NCI-H524 treated with DMSO at 0.1 percent for 48 hours (cell line): ENCODE results near the gene TRIM40.
"Not testable (repeated sequence)": the region's sequence is repeated elsewhere in the genome, so short reads cannot be mapped to it uniquely, and the experiment has no call there.

Experiments used
- DNase-seq: peaks from one replicate; lab custom pipeline; 2025; lab: John Stamatoyannopoulos, UW

TRIM40 gene

DNA sequence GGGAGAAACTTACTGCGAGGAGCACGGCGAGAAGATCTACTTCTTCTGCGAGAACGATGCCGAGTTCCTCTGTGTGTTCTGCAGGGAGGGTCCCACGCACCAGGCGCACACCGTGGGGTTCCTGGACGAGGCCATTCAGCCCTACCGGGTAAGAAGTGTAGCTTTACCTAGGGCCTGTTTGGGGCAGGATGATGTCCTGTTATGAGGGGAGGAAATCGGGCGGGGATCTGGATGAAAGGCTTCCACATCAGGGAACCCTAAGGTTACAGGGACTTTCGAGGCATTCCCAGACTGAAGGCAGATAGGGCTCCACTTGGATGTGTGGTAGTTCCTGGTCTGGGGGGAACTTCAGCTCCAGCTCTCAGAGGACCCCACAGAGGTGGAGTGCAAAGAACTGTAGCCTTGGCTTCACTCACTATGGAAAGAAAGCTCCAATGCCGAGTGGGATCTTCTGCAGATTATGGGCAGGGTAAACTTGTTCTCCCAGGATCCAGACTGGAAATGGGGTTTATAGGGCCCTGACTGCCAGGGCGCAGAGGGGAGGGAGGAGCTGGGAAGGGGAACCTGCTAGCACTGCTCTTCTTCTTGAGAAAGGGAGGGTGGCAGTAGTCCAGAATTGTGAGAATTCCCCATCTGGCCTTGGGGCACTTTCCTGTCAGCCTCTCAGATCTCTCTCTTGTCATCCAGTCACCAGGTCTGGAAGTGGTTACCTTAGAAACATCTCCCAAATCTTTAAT is 28.1 kb downstream of the TRIM40 start:
- no peak for DNase-seq

DNA sequence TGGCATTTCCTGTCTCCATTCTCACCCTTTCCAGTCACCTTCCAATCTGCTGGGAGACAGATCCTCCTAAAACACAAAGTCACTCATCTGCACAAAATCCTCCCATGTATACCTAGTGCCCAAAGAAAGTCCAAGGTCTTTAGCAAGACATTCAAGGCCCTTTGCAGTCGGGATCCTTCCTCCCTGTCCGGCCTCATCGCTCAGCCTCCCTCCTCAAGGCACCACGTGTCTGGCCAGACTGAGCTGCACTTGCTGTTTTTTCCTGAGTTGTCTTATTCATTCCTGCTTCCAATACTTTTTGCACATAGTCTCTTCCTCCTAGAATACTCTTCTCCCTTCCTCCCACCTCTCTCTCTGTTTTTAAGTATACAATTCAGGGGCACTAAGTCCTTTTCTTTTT is 28.8 kb downstream of the TRIM40 start:
- DNase-seq: no peak

DNA sequence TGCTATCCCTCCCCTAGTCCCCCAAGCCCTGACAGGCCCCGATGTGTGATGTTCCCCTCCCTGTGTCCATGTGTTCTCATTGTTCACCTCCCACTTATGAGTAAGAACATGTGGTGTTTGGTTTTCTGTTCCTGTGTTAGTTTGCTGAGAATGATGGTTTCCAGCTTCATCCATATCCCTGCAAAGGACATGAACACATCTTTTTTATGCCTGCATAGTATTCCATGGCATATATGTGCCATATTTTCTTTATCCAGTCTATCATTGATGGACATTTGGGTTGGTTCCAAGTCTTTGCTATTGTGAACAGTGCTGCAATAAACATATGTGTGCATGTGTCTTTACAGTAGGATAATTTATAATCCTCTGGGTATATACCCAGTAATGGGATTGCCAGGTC is 29.3 kb downstream of the TRIM40 start:
- DNase-seq: not testable (repeated sequence)

DNA sequence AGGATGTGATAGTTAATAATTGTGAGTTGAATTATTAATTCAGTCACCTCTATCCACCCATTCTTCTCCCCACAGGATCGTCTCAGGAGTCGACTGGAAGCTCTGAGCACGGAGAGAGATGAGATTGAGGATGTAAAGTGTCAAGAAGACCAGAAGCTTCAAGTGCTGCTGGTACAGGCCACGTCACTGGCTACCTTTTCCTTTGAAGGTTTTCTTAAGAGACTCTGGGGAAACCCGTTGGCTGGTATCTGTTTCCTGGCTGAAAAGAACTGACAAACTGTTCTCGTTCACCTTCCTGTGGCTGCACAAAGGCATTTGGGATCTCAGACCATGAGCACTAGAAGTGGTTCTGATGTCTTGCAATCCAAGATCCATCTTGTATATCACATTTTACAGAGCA is 31.2 kb downstream of the TRIM40 start:
- DNase-seq: no peak

DNA sequence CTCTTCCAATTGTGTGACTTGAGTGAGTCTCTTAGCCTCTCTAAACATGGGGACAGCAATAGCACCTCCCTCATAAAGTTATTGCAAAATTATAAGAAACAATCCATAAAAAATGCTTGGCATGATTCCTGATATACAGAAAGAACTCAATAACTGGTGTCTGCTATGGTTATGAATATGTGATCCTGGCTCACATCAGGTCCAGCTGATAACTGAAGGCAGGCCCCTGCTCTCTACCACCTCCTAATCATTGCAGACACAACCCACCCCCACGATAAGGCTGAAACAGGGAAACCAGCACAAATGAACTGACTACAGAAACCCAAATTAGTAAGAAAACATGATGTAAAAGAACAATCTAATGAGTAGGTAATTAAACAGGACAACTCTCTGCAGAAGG is 32.8 kb downstream of the TRIM40 start:
- no peak for DNase-seq

DNA sequence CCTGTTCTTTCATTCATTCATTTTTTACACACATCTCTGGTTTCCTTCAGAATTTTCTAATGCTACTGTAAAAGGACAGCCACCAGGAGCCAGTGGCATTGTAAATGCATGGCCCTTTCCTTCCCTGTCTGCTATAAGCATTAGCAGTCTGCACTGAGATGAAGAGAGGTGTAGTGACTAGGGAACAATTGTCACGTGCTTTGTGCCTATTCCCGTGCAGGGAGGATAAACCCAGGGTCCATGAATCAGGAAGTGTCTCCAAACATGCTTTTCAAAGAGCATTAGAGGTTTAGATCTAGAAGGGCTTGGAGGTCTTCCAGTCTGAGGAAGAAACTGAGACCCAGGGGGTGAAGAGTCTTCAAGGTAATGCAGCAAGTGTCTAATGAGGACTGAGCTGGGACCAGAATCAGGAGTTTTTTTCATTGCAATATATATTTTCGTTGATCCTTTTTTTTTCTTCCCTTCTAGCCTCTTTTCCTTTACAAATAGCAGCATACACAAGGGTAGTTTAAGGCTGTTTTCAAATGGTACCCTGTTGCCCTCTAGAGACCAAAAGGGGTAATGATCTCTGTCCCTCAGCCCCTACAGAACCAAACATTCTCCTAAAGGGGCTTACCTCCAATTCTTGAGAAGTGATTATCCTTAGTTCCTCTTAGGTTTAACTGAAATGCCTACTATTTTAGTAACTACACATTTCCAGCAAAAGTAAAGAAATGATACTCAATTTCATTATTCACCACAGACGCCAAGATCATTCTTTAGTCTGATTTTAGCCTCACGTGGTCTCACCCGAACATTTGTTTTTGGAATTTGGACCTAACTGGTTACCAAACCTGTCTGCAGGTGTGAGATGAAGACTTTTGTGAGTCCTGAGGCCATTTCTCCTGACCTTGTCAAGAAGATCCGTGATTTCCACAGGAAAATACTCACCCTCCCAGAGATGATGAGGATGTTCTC is 34.0 kb downstream of the TRIM40 start:
- DNase-seq: no peak

DNA sequence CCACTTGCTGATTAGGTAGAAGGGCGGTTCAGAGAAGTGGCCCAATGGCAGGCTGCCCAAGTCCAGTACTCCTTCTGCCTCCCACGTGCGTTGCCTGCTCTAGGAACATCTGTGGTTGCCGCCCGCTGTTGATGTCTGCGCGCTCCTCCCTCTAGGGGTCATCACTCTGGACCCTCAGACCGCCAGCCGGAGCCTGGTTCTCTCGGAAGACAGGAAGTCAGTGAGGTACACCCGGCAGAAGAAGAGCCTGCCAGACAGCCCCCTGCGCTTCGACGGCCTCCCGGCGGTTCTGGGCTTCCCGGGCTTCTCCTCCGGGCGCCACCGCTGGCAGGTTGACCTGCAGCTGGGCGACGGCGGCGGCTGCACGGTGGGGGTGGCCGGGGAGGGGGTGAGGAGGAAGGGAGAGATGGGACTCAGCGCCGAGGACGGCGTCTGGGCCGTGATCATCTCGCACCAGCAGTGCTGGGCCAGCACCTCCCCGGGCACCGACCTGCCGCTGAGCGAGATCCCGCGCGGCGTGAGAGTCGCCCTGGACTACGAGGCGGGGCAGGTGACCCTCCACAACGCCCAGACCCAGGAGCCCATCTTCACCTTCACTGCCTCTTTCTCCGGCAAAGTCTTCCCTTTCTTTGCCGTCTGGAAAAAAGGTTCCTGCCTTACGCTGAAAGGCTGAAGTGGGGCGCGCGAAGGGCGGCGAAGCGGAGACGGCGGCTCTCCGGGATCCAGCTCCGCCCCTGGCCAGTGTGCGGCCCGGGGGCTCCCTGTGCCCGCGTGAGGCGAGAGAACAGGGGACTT is 35.9 kb downstream of the TRIM40 start:
- DNase-seq: peak; percentile 61

DNA sequence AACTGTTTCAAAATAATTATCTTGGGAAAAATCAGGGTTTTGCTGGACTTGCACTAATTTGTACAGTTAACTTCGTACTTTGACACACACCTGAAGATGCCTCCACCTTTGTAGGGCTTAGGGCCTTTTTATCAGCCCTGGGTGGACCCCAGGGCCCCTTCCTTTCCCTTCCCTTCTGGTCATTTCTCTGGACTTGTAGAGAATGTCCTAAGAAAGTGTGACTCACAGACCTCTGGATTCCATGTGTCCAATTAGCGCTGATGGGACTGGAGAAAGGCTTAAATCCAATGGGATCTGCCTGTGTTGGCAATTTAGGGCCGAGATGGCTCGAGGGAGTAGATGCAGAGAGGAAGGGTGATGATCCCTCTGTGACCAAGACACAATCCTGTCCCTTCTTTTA is 36.7 kb downstream of the TRIM40 start:
- DNase-seq: no peak

DNA sequence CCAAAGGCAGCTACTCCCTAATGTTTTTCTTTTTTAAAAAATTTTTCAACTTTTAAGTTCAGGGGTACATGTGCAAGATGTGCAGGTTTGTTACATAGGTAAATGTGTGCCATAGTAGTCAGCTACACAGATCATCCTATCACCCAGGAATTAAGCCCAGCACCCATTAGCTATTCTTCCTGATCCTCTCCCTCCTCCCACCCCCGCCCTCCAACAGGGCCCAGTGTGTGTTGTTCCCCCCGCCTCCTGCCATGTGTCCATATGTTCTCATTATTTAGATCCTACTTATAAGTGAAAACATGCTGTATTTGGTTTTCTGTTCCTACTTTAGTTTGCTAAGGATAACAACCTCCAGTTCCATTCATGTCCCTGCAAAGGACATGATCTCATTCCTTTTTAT is 39.8 kb downstream of the TRIM40 start:
- no peak for DNase-seq

DNA sequence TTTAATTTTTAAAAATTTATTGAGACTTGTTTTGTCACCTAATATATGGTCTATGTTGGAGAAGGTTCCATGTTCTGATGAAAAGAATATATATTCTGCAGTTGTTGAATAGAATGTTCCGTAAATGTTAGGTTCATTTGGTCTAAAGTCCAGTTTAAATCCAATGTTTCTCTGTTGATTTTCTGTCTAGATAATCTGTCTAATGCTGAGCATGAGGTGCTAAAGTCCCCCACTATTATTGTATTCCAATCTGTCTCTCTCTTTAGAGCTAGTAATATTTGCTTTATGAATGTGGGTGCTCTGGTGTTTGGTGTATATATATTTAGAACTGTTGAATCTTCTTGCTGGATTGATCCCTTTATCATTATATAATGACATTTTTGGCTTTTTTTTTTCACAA is 42.9 kb downstream of the TRIM40 start:
- DNase-seq: no peak

DNA sequence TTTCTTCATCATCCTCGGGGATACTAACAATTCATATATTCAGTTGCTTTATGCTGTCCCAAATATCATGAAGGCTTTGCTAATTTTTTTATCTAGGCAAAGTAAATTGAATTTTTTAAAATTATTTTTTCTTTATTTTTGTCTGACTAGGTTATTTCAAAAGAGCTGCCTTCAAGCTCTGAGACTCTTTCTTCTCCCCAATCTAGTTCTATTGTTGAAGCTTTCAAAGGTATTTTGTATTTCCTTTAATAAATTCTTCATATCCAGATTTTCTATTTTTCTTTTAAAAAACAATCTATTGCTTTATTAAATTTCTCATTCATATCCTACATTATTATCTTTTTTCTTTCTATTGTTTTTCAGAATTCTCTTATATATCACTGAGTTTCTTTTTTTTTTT is 44.2 kb downstream of the TRIM40 start:
- DNase-seq: no peak

DNA sequence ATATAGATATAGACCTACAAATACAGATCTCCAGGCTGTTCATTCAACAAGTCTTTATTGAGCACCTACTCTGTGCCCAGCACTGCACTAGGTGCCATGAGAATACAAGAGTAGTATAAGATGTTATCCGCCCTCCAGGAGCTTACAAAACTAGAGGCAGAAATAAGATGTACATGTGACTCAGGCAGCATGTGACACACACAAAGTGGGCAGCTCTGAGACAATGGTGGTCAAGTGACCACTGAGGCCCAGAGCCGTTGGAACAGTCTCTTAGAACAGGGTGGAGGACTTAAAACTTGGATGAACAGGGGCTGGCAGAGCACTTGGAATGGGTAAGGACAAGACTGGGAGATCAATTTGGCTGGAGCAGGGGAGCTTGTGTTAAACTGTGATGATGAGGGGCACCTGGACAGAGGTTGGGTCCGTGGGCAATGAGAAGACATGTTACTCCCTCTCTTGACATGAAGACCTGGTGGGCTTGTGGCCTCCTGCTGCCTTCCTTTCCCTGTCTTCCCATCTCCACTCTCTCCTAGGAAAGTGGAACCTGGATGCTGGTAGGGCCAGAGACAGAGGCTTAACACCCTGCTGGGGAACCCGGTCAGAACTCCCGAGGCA is 48.6 kb downstream of the TRIM40 start:
- DNase-seq: no peak

DNA sequence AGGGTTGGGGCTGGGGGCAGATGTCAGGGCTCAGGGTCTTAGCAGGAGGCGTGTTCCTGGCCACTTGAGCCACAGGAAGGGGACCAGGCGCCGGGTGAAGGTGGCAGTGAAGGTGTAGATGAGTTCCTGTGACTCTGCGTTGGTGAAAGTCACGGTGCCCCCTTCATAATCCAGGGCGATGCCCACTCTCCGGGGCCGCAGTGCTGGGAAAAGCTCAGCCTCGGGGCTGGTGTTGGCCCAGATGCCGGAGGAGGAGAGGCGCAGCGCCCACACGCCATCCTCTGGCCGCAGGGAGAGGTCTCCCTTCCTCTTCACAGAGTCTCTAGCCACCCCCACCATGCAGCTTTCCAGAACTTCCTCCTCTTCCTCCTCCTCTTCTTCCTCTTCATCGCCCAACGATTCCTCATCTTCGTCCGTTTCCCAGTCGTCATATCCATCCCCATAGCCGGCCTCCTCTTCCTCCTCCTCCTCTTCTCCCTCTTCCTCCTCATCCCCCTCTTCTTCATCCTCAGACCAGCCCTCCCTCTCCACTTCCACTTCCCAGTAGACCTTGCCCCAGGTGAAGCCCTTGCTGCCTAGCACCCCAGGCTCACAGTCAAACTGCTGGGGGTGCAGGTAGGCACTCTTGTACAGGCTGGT is 50.0 kb downstream of the TRIM40 start:
- no peak for DNase-seq

DNA sequence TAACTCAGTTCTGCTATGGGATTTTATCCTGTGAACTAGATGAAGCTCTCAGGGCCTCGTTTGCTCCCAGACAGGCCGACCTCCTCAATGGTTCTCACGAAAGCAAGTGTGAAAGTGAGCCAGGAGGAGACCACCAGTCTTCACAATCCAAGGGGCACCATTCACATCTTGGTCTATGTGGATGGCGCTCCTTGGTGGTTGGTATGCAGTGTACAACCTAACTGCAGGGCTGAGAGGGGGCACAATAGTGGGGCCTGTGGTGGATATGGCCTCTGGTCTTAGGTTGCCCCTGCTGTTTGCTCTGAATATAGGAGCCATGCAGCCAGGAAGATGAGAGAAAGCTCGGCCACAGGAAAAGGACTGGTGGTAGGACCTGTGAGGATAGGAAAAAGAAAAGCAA is 52.6 kb downstream of the TRIM40 start:
- DNase-seq: no peak

DNA sequence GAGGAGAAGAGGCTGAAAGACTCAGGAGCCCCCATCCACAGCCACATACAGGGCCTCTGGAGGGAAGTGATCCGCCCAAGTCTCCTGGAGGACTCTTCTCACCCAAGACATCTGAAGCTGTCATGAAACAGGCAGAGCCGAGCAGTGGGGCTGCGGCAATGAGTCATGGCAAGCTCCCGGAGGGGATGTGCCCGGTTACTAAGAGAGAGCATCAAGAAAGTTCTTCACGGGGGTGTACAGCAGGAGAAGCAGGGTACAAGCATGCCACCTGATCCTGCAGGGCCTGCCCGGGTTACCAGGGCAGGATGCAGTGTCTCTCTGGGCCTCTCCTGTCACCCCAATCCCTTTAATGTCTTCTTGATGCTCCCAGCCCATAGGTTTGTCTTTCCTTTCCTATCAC is 56.1 kb downstream of the TRIM40 start:
- DNase-seq: no peak

DNA sequence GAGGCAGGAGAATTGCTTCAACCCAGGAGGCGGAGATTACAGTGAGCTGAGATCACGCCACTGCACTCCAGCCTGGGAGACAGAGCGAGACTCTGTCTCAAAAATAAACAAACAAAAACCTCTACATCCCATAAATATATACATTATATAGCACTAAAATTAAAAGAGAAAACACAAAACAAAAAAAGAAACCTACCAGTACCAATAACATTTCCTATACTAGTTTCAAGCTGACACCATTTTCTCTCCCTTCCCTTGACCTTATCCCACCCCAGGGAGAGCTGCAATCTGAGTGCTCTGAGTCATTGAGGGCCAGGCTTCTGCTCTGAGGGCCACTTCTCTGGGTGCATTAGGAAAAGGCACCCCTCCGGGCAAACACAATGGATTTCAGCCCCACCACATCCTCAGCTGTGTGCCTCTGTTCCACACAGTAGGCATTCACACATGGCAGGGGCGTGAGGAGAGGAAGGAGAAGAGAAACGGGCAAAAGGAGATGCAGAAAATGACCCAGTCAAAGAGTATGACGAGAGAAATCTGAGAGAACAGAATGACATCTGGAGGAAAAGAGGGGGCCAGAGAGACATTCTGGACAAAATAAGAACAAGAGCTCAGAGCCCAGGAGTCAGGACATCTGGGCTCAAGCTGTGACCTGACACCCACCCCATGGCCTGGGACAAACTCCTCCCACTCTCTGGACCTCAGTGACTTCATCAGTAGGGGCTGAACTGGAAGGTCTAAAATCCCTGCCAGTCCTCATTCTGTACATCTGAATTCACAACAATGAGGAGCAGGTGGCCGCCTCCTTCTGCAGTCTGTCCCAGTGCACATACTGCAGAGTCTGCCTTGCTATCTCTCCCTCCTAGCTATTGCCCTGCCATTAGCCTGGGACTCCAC is 59.1 kb downstream of the TRIM40 start:
- DNase-seq: no peak

DNA sequence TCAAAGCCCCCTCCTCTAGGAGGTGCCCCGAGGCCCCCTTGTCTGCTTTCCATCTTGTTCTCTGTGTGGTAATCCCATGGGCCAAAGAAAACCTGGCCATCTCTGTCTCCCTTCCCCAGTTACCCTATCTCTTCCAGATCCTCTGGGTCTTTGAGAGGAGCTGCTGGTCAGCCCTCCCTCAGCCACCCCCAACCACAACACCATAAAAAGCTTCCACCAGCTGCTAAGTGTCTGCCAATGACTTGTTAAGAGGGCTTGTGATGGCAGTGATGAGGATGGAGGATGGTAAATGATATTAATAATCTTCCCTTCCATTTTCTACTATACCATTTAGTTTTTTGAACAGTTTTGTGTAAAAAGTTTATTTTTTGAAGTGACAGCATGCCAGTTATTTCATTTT is 60.0 kb downstream of the TRIM40 start:
- no peak for DNase-seq

DNA sequence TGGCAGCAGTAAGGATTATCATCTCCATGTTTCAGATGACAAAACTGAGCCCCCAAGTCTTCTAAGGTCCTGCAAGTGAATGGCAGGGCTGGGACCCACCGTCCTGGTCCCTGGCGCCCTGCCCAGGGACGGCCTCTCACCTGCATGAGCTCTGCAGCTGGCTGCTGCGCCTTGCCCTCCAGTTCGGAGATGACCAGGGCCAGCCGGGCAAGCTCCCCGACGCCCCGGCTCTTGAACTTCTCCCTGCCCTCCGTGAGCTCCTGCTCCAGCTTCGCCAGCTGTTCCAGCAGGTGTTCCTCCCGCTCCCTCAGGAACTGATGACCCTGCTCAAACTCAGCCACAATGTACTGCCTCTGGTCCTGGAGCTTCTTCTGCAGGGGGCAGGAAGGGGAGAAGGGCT is 60.4 kb downstream of the TRIM40 start:
- no peak for DNase-seq
